GM06990 (cell line): ENCODE data around the gene CARS1.

Experiments used
- DNase-seq: peaks from one replicate; pipeline ENCODE4 v3.0.0-alpha.2; 2011; ENCODE audit not compliant: insufficient read length; ENCODE audit errors: extremely low read depth
- H3K27me3 ChIP-seq: replicated peaks from 2 replicates; pipeline ENCODE4 v1.6.0; 2011; ENCODE audit warnings: low read length; ENCODE audit not compliant: control insufficient read depth, insufficient read depth
- H3K36me3 ChIP-seq: 2 replicates; pipeline ENCODE4 v1.5.1; 2011; ENCODE audit warnings: low read length; ENCODE audit not compliant: control insufficient read depth, insufficient read depth
- H3K4me3 ChIP-seq: replicated peaks from 2 replicates; pipeline ENCODE4 v1.5.1; 2011; ENCODE audit warnings: low read depth, mild to moderate bottlenecking, control low read depth, low read length
- CTCF ChIP-seq: IDR thresholded peaks from 2 replicates; pipeline ENCODE4 v1.5.1; 2011; ENCODE audit warnings: low read length, control low read depth, mild to moderate bottlenecking, inconsistent platforms; ENCODE audit not compliant: insufficient read depth, poor library complexity, severe bottlenecking

CARS1 gene

GRCh38 chr11:3030289-3031070 lies 26.7 kb downstream of the CARS1 start:
- no peak for DNase-seq
- TF ChIP-seq CTCF: no peak
- no peaks in the 10 kb centered on the region for H3K27me3 ChIP-seq
- H3K36me3 ChIP-seq: peaks cover 22% of the 10 kb centered on the region
- H3K4me3 ChIP-seq: no peak overlapping the region

- H3K4me3 ChIP-seq: no peak overlapping the region
- TF ChIP-seq CTCF: no peak
- H3K36me3 ChIP-seq: peaks cover 24% of the 10 kb centered on the region
- no peaks in the 10 kb centered on the region for H3K27me3 ChIP-seq
- no peak for DNase-seq
Observed at GRCh38 chr11:3028813-3029212, 28.4 kb downstream of the CARS1 start.

- no peak for DNase-seq
- Histone ChIP-seq H3K4me3 (no peak overlapping the region), H3K27me3 (no peaks in the 10 kb centered on the region), H3K36me3 (peaks cover 24% of the 10 kb centered on the region)
- TF ChIP-seq CTCF: no peak
Observed at GRCh38 chr11:3026803-3027202, 30.4 kb downstream of the CARS1 start.

- Histone ChIP-seq H3K27me3 (no peaks in the 10 kb centered on the region), H3K36me3 (peaks cover 31% of the 10 kb centered on the region), H3K4me3 (no peak overlapping the region)
- no peak for DNase-seq
- no peak for TF ChIP-seq CTCF
Observed at GRCh38 chr11:3022982-3023381, 34.2 kb downstream of the CARS1 start.

- H3K36me3 ChIP-seq: peaks cover 31% of the 10 kb centered on the region
- H3K27me3 ChIP-seq: no peaks in the 10 kb centered on the region
- H3K4me3 ChIP-seq: no peak overlapping the region
- no peak for TF ChIP-seq CTCF
- peak; percentile 35 for DNase-seq
Observed at GRCh38 chr11:3022300-3022967, 34.8 kb downstream of the CARS1 start.
